ENCODE data around the gene PHLDB3. TPM values are rescaled to one million over a fixed set of nuclear protein-coding genes. Genes with fewer than 3 reads are reported as not detected.
"Not testable (repeated sequence)": the region's sequence is repeated elsewhere in the genome, so short reads cannot be mapped to it uniquely, and the experiment has no call there.

The PHLDB3 gene
- total RNA-seq, 1 donor = 17.1 TPM

GRCh38 chr19:43519436-43520088 is 15.0 kb upstream of the PHLDB3 start:
- no peak overlapping the region for H3K4me3 ChIP-seq (ENCODE audit: low read length)
- peaks cover 26% of the 10 kb centered on the region for H3K4me1 ChIP-seq (ENCODE audit: insufficient read depth, low read length)
- H3K27me3 ChIP-seq (ENCODE audit: insufficient read depth, low read length) = no peaks in the 10 kb centered on the region
- no peaks in the 10 kb centered on the region for H3K9me3 ChIP-seq (ENCODE audit: low read depth, low read length)

- no peaks in the 10 kb centered on the region for H3K9me3 ChIP-seq (ENCODE audit: low read depth, low read length)
- peaks cover 21% of the 10 kb centered on the region for H3K4me1 ChIP-seq (ENCODE audit: insufficient read depth, low read length)
- H3K27me3 ChIP-seq (ENCODE audit: insufficient read depth, low read length) = no peaks in the 10 kb centered on the region
- H3K4me3 ChIP-seq (ENCODE audit: low read length) = no peak overlapping the region
These were observed 13.5 kb upstream of the PHLDB3 start for GRCh38 chr19:43518051-43518450.

- H3K4me1 ChIP-seq (ENCODE audit: insufficient read depth, low read length); H3K9me3 ChIP-seq (ENCODE audit: low read depth, low read length); H3K4me3 ChIP-seq (ENCODE audit: low read length); H3K27me3 ChIP-seq (ENCODE audit: insufficient read depth, low read length): not testable (repeated sequence)
These were observed 7.9 kb upstream of the PHLDB3 start for GRCh38 chr19:43512399-43512798.

GRCh38 chr19:43511324-43511723 is 6.8 kb upstream of the PHLDB3 start:
- Histone ChIP-seq H3K4me3 (ENCODE audit: low read length) (no peak overlapping the region), H3K4me1 (ENCODE audit: insufficient read depth, low read length) (no peaks in the 10 kb centered on the region), H3K27me3 (ENCODE audit: insufficient read depth, low read length) (no peaks in the 10 kb centered on the region), H3K9me3 (ENCODE audit: low read depth, low read length) (no peaks in the 10 kb centered on the region)

- Histone ChIP-seq H3K4me1 (ENCODE audit: insufficient read depth, low read length) (no peaks in the 10 kb centered on the region), H3K4me3 (ENCODE audit: low read length) (no peak overlapping the region), H3K27me3 (ENCODE audit: insufficient read depth, low read length) (no peaks in the 10 kb centered on the region), H3K9me3 (ENCODE audit: low read depth, low read length) (no peaks in the 10 kb centered on the region)
These were observed 6.2 kb upstream of the PHLDB3 start for GRCh38 chr19:43510713-43511112.

GRCh38 chr19:43507880-43508279 is 3.3 kb upstream of the PHLDB3 start:
- no peaks in the 10 kb centered on the region for H3K27me3 ChIP-seq (ENCODE audit: insufficient read depth, low read length)
- no peak overlapping the region for H3K4me3 ChIP-seq (ENCODE audit: low read length)
- peaks cover 20% of the 10 kb centered on the region for H3K4me1 ChIP-seq (ENCODE audit: insufficient read depth, low read length)
- H3K9me3 ChIP-seq (ENCODE audit: low read depth, low read length) = no peaks in the 10 kb centered on the region

- Histone ChIP-seq H3K4me1 (ENCODE audit: insufficient read depth, low read length) (peaks cover 26% of the 10 kb centered on the region), H3K4me3 (ENCODE audit: low read length) (no peak overlapping the region), H3K9me3 (ENCODE audit: low read depth, low read length) (no peaks in the 10 kb centered on the region), H3K27me3 (ENCODE audit: insufficient read depth, low read length) (no peaks in the 10 kb centered on the region)
These were observed 2.1 kb upstream of the PHLDB3 start for GRCh38 chr19:43506629-43507028.

- no peaks in the 10 kb centered on the region for H3K9me3 ChIP-seq (ENCODE audit: low read depth, low read length)
- H3K4me1 ChIP-seq (ENCODE audit: insufficient read depth, low read length) = peaks cover 26% of the 10 kb centered on the region
- no peak overlapping the region for H3K4me3 ChIP-seq (ENCODE audit: low read length)
- no peaks in the 10 kb centered on the region for H3K27me3 ChIP-seq (ENCODE audit: insufficient read depth, low read length)
These were observed 1.4 kb upstream of the PHLDB3 start for GRCh38 chr19:43505941-43506340.

GRCh38 chr19:43505186-43505456 is 575 bp upstream of the PHLDB3 start:
- Histone ChIP-seq H3K4me1 (ENCODE audit: insufficient read depth, low read length) (peaks cover 26% of the 10 kb centered on the region), H3K4me3 (ENCODE audit: low read length) (no peak overlapping the region), H3K27me3 (ENCODE audit: insufficient read depth, low read length) (no peaks in the 10 kb centered on the region), H3K9me3 (ENCODE audit: low read depth, low read length) (no peaks in the 10 kb centered on the region)

GRCh38 chr19:43503501-43504425 is 783 bp downstream of the PHLDB3 start:
- Histone ChIP-seq H3K27me3 (ENCODE audit: insufficient read depth, low read length) (no peaks in the 10 kb centered on the region), H3K4me3 (ENCODE audit: low read length) (peak overlapping the region; percentile 72)

GRCh38 chr19:43502419-43502976 is 2.0 kb downstream of the PHLDB3 start:
- Histone ChIP-seq H3K4me3 (ENCODE audit: low read length) (no peak overlapping the region), H3K4me1 (ENCODE audit: insufficient read depth, low read length) (peaks cover 26% of the 10 kb centered on the region), H3K9me3 (ENCODE audit: low read depth, low read length) (no peaks in the 10 kb centered on the region), H3K27me3 (ENCODE audit: insufficient read depth, low read length) (no peaks in the 10 kb centered on the region)

More at GRCh38 chr19:43503501-43504425, 783 bp downstream of the PHLDB3 start:
- Histone ChIP-seq H3K4me1 (ENCODE audit: insufficient read depth, low read length) (peaks cover 26% of the 10 kb centered on the region), H3K9me3 (ENCODE audit: low read depth, low read length) (no peaks in the 10 kb centered on the region)

- Histone ChIP-seq H3K9me3 (ENCODE audit: low read depth, low read length) (no peaks in the 10 kb centered on the region), H3K4me3 (ENCODE audit: low read length) (no peak overlapping the region), H3K4me1 (ENCODE audit: insufficient read depth, low read length) (peaks cover 26% of the 10 kb centered on the region), H3K27me3 (ENCODE audit: insufficient read depth, low read length) (no peaks in the 10 kb centered on the region)
These were observed 2.7 kb downstream of the PHLDB3 start for GRCh38 chr19:43501661-43502418.

GRCh38 chr19:43499042-43499441 is 5.5 kb downstream of the PHLDB3 start:
- H3K9me3 ChIP-seq (ENCODE audit: low read depth, low read length) = no peaks in the 10 kb centered on the region
- H3K4me3 ChIP-seq (ENCODE audit: low read length) = no peak overlapping the region
- H3K4me1 ChIP-seq (ENCODE audit: insufficient read depth, low read length) = peaks cover 15% of the 10 kb centered on the region
- H3K27me3 ChIP-seq (ENCODE audit: insufficient read depth, low read length) = no peaks in the 10 kb centered on the region

GRCh38 chr19:43498233-43498842 is 6.2 kb downstream of the PHLDB3 start:
- Histone ChIP-seq H3K4me1 (ENCODE audit: insufficient read depth, low read length) (peaks cover 11% of the 10 kb centered on the region), H3K9me3 (ENCODE audit: low read depth, low read length) (no peaks in the 10 kb centered on the region), H3K27me3 (ENCODE audit: insufficient read depth, low read length) (no peaks in the 10 kb centered on the region), H3K4me3 (ENCODE audit: low read length) (no peak overlapping the region)

GRCh38 chr19:43496960-43497359 is 7.6 kb downstream of the PHLDB3 start:
- Histone ChIP-seq H3K9me3 (ENCODE audit: low read depth, low read length) (no peaks in the 10 kb centered on the region), H3K27me3 (ENCODE audit: insufficient read depth, low read length) (no peaks in the 10 kb centered on the region)

More at GRCh38 chr19:43496960-43497359, 7.6 kb downstream of the PHLDB3 start:
- Histone ChIP-seq H3K4me1 (ENCODE audit: insufficient read depth, low read length) (no peaks in the 10 kb centered on the region), H3K4me3 (ENCODE audit: low read length) (no peak overlapping the region)
